H9 (cell line): ENCODE measurements around the gene OLFM4. TPM values are rescaled to one million over a fixed set of nuclear protein-coding genes. Genes with fewer than 3 reads are reported as not detected.

Source experiments
- DNase-seq: peaks from one replicate; pipeline ENCODE4 v3.0.0-alpha.2; 2017
- H2AFZ ChIP-seq: one replicate; pipeline ENCODE4 v1.6.1; 2013; ENCODE audit warnings: mild to moderate bottlenecking, low read length, control low read depth, moderate library complexity
- H2AK5ac ChIP-seq: 2 replicates; pipeline ENCODE4 v1.6.1; 2013; ENCODE audit warnings: low read length, control low read depth, mixed read lengths; ENCODE audit not compliant: insufficient read length
- H2BK120ac ChIP-seq: one replicate; pipeline ENCODE4 v1.6.1; 2013; ENCODE audit warnings: low read depth, mild to moderate bottlenecking, low read length, control low read depth, inconsistent platforms; ENCODE audit not compliant: poor library complexity, severe bottlenecking
- H2BK12ac ChIP-seq: 2 replicates; pipeline ENCODE4 v1.6.1; 2013; ENCODE audit warnings: low read length, control low read depth, mixed read lengths, low read depth; ENCODE audit not compliant: insufficient read length
- H2BK15ac ChIP-seq: 2 replicates; pipeline ENCODE4 v1.6.1; 2013; ENCODE audit warnings: low read depth, low read length, control low read depth
- H2BK20ac ChIP-seq: one replicate; pipeline ENCODE4 v1.6.1; 2013; ENCODE audit warnings: low read depth, mild to moderate bottlenecking, low read length, control low read depth, inconsistent platforms; ENCODE audit not compliant: poor library complexity, severe bottlenecking
- H2BK5ac ChIP-seq: 2 replicates; pipeline ENCODE4 v1.6.1; 2013; ENCODE audit warnings: low read length, control low read depth, mixed read lengths; ENCODE audit not compliant: insufficient read length
- H3K14ac ChIP-seq: 2 replicates; pipeline ENCODE4 v1.6.1; 2013; ENCODE audit warnings: low read length, control low read depth; ENCODE audit not compliant: insufficient read depth
- H3K18ac ChIP-seq: 2 replicates; pipeline ENCODE4 v1.6.1; 2013; ENCODE audit warnings: low read depth, mild to moderate bottlenecking, mixed read lengths, low read length, control low read depth; ENCODE audit not compliant: insufficient read length
- H3K23ac ChIP-seq: 2 replicates; pipeline ENCODE4 v1.6.1; 2013; ENCODE audit warnings: low read length, control low read depth, mixed read lengths, low read depth; ENCODE audit not compliant: insufficient read length
- H3K23me2 ChIP-seq: 2 replicates; pipeline ENCODE4 v1.6.1; 2013; ENCODE audit warnings: low read depth, mild to moderate bottlenecking, mixed read lengths, low read length, control low read depth; ENCODE audit not compliant: insufficient read length, poor library complexity, severe bottlenecking
- H3K27ac ChIP-seq: 2 replicates; pipeline ENCODE4 v1.5.1; 2013; ENCODE audit warnings: low read length, control low read depth, mixed read lengths, low read depth; ENCODE audit not compliant: insufficient read length
- H3K27me3 ChIP-seq: 2 replicates; pipeline ENCODE4 v1.6.1; 2013; ENCODE audit warnings: low read length, control low read depth, inconsistent platforms; ENCODE audit not compliant: insufficient read depth
- H3K4ac ChIP-seq: 2 replicates; pipeline ENCODE4 v1.6.1; 2013; ENCODE audit warnings: low read depth, mild to moderate bottlenecking, control low read depth, inconsistent platforms, low read length, moderate library complexity
- H3K4me1 ChIP-seq: 2 replicates; pipeline ENCODE4 v1.6.1; 2013; ENCODE audit warnings: low read length, control low read depth, inconsistent platforms; ENCODE audit not compliant: insufficient read depth
- H3K4me2 ChIP-seq: 2 replicates; pipeline ENCODE4 v1.6.1; 2013; ENCODE audit warnings: low read length, control low read depth, mixed read lengths; ENCODE audit not compliant: insufficient read length, insufficient read depth
- H3K56ac ChIP-seq: 2 replicates; pipeline ENCODE4 v1.6.1; 2013; ENCODE audit warnings: low read depth, mild to moderate bottlenecking, mixed read lengths, low read length, control low read depth; ENCODE audit not compliant: insufficient read length
- H3K79me1 ChIP-seq: 2 replicates; pipeline ENCODE4 v1.6.1; 2013; ENCODE audit warnings: low read depth, mild to moderate bottlenecking, moderate library complexity, low read length, control low read depth, inconsistent platforms; ENCODE audit not compliant: insufficient read depth, poor library complexity, severe bottlenecking
- H3K79me2 ChIP-seq: 2 replicates; pipeline ENCODE4 v1.6.1; 2013; ENCODE audit warnings: low read length, control low read depth, inconsistent platforms; ENCODE audit not compliant: insufficient read depth
- H3K9ac ChIP-seq: 2 replicates; pipeline ENCODE4 v1.6.1; 2013; ENCODE audit warnings: low read length, control low read depth, mixed read lengths; ENCODE audit not compliant: insufficient read length; ENCODE audit errors: extremely low read depth
- H3K9me3 ChIP-seq: one replicate; pipeline ENCODE4 v1.6.1; 2013; ENCODE audit warnings: low read depth, low read length, inconsistent platforms; ENCODE audit not compliant: control insufficient read depth
- H3T11ph ChIP-seq: one replicate; pipeline ENCODE4 v1.6.1; 2013; ENCODE audit warnings: mild to moderate bottlenecking, low read length, control low read depth, inconsistent platforms
- H4K20me1 ChIP-seq: one replicate; pipeline ENCODE4 v1.6.1; 2013; ENCODE audit not compliant: control insufficient read depth, insufficient read length, insufficient read depth
- H4K5ac ChIP-seq: 2 replicates; pipeline ENCODE4 v1.6.1; 2013; ENCODE audit warnings: low read depth, mild to moderate bottlenecking, mixed read lengths, low read length, control low read depth; ENCODE audit not compliant: insufficient read length
- H4K8ac ChIP-seq: replicated peaks from 2 replicates; pipeline ENCODE4 v1.6.1; 2013; ENCODE audit warnings: low read length, control low read depth, mixed read lengths, low read depth; ENCODE audit not compliant: insufficient read length
- H4K91ac ChIP-seq: 2 replicates; pipeline ENCODE4 v1.6.1; 2013; ENCODE audit warnings: low read depth, mild to moderate bottlenecking, moderate library complexity, mixed read lengths, low read length, control low read depth; ENCODE audit not compliant: insufficient read length
- H3K27ac Mint-ChIP-seq, 3 experiments: 2 replicates in 2 of 3; 3 replicates in 1 of 3; pipeline ENCODE4 v1.8.0; 2020 to 2021; ENCODE audit warnings: mixed read lengths in 3 of 3, mild to moderate bottlenecking in 1 of 3, moderate library complexity in 1 of 3
- H3K27me3 Mint-ChIP-seq: 2 replicates; pipeline ENCODE4 v1.8.0; 2021; ENCODE audit warnings: low read depth, mild to moderate bottlenecking, moderate library complexity, mixed read lengths
- H3K36me3 Mint-ChIP-seq, 3 experiments: 2 replicates in 2 of 3; 3 replicates in 1 of 3; pipeline ENCODE4 v1.8.0; 2020 to 2021; ENCODE audit warnings: low read depth in 3 of 3, mixed read lengths in 3 of 3; ENCODE audit not compliant: insufficient read depth in 1 of 3
- H3K4me1 Mint-ChIP-seq, 2 experiments: 2 replicates each; pipeline ENCODE4 v1.8.0; 2020; ENCODE audit warnings: mixed read lengths in 2 of 2
- H3K4me3 Mint-ChIP-seq, 2 experiments: 2 replicates in 1 of 2; 3 replicates in 1 of 2; pipeline ENCODE4 v1.8.0; 2020 to 2021; ENCODE audit warnings: mild to moderate bottlenecking in 2 of 2, mixed read lengths in 2 of 2, moderate library complexity in 1 of 2
- H3K9me3 Mint-ChIP-seq, 2 experiments: 2 replicates in 1 of 2; 3 replicates in 1 of 2; pipeline ENCODE4 v1.8.0; 2020; ENCODE audit warnings: mild to moderate bottlenecking in 2 of 2, mixed read lengths in 2 of 2, moderate library complexity in 1 of 2
- CTCF ChIP-seq: fragments of 200-600 bp; sonication (generic); conservative IDR thresholded peaks from 3 replicates; pipeline ENCODE4 v1.8.0; 2021; ENCODE audit warnings: antibody characterized with exemption, mild to moderate bottlenecking
- WGBS: extraction: QIAGEN DNeasy Blood & Tissue Kit; methylation state at CpG from one replicate; pipeline ENCODE4 v1.1.7; 2013; ENCODE audit warnings: missing lambda C conversion rate, low lambda C conversion rate, mixed read lengths; ENCODE audit not compliant: insufficient read length; ENCODE audit errors: extremely low coverage; 5-methylcytosine and 5-hydroxymethylcytosine counted together
- total RNA-seq: library from RNA; stranded (reverse); gene quantifications from 2 replicates; pipeline ENCODE4 v1.2.1, GENCODE V29; 2021

OLFM4 gene
- total RNA-seq, 1 experiment from 2014 or later: not detected

- Mint-ChIP-seq H3K36me3 (no peaks in the 10 kb centered on the region), H3K9me3 (peaks cover 3 to 5% of the 10 kb centered on the region in 2 experiments; a peak in 3 of 5 replicates), H3K4me3 (no peak overlapping the region), H3K27ac (no peak overlapping the region), H3K27me3 (no peaks in the 10 kb centered on the region; the same call in 1 of the 2 replicates), H3K4me1 (peaks cover 7 to 16% of the 10 kb centered on the region in 2 experiments; a peak in 3 of 4 replicates)
- Histone ChIP-seq H3K79me1 (no peaks in the 10 kb centered on the region), H3K9me3 (no peaks in the 10 kb centered on the region), H3K56ac (no peak overlapping the region), H2BK5ac (no peak overlapping the region), H4K5ac (no peak overlapping the region), H4K20me1 (no peaks in the 10 kb centered on the region), H2BK15ac (no peak overlapping the region), H3K23me2 (no peaks in the 10 kb centered on the region), H3K4me2 (no peak overlapping the region), H3K14ac (no peak overlapping the region), H3K79me2 (no peaks in the 10 kb centered on the region), H3K9ac (no peak overlapping the region), H2AK5ac (no peak overlapping the region), H3K27ac (no peak overlapping the region), H3K4me1 (no peaks in the 10 kb centered on the region), H2BK20ac (no peak overlapping the region), H3K23ac (no peak overlapping the region), H4K8ac (no peak overlapping the region), H3K18ac (no peak overlapping the region), H3T11ph (no peak overlapping the region), H2BK12ac (no peak overlapping the region), H4K91ac (no peak overlapping the region), H3K27me3 (no peaks in the 10 kb centered on the region), H3K4ac (no peak overlapping the region), H2BK120ac (no peak overlapping the region), H2AFZ (no peak overlapping the region)
- TF ChIP-seq CTCF: no peak; the same call in 2 of the 3 replicates
- no peak for DNase-seq
- WGBS: no CpG with 5 or more reads among the region's 2 CpGs
Observed at GRCh38 chr13:53004573-53004972, 24.0 kb upstream of the OLFM4 start.
